Left lung (tissue), 10 donors: ENCODE results near the gene CADM2. TPM values are rescaled to one million over a fixed set of nuclear protein-coding genes. Genes with fewer than 3 reads are reported as not detected.

Experiments used
- ATAC-seq: fragments of 200-7000 bp; cut with Tn5 transposase; one replicate; pipeline ENCODE4 v1.9.1; 2020; ENCODE audit warnings: moderate library complexity
- DNase-seq, 4 donors: peaks; one replicate each; pipeline ENCODE4 v3.0.0-alpha.2; 2013 to 2020
- H3K27ac ChIP-seq, 2 donors: fragments of 200-600 bp; sonication (generic) in 1 of 2; one replicate each; pipeline versions ENCODE4 v1.5.0 to v1.8.0; 2020 to 2021
- H3K27me3 ChIP-seq, 2 donors: fragments of 200-600 bp; sonication (generic) in 1 of 2; one replicate each; pipeline versions ENCODE4 v1.5.0 to v1.8.0; 2020 to 2021
- H3K36me3 ChIP-seq, 2 donors: fragments of 200-600 bp; sonication (generic) in 1 of 2; one replicate each; pipeline versions ENCODE4 v1.5.0 to v1.8.0; 2020 to 2021
- H3K4me1 ChIP-seq, 2 donors: fragments of 200-600 bp; one replicate each; pipeline ENCODE4 v1.8.0; 2021
- H3K4me3 ChIP-seq, 2 donors: fragments of 200-600 bp; sonication (generic) in 1 of 2; one replicate each; pipeline versions ENCODE4 v1.5.0 to v1.8.0; 2020 to 2021; ENCODE audit warnings: mild to moderate bottlenecking in 1 of 2
- H3K9me3 ChIP-seq, 2 donors: fragments of 200-600 bp; sonication (generic) in 1 of 2; one replicate each; pipeline versions ENCODE4 v1.5.0 to v1.8.0; 2020 to 2021
- intact Hi-C, 2 donors: fragments of 100-400 bp; cut with DNase I; formaldehyde crosslinking; loops; one replicate each; pipeline versions ENCODE4 v1.11.2 to v1.14.2; 2022
- polyA plus RNA-seq, 6 donors: library from polyadenylated mRNA; unstranded; fragments of 120-200 nt; gene quantifications; one replicate each; pipeline ENCODE4 v1.2.1, GENCODE V29; 2013; ENCODE audit not compliant: insufficient read length in 6 of 6
- total RNA-seq, 2 donors: library from RNA; stranded (reverse); fragmentation: NEBNext Ultra II Directional; extraction: Animal tissue kit (Norgen Biotek cat#: 25700); gene quantifications; one replicate each; pipeline ENCODE4 v1.2.1, GENCODE V29; 2021
- TF ChIP-seq, protein P1 (sequence below), 2 donors: fragments of 200-600 bp; sonication (generic) in 1 of 2; IDR thresholded peaks; one replicate each; pipeline versions ENCODE4 v1.5.0 to v1.8.0; 2021; ENCODE audit warnings: antibody characterized with exemption in 2 of 2
- donor health status: DM: no; HTN: yes; CAD: no.
- donor health status: DM: no; HTN: no; CAD: no.

Gene CADM2
- total and polyA plus RNA-seq, 8 donors: 0.16 to 2.3 (median 0.74) TPM

DNA sequence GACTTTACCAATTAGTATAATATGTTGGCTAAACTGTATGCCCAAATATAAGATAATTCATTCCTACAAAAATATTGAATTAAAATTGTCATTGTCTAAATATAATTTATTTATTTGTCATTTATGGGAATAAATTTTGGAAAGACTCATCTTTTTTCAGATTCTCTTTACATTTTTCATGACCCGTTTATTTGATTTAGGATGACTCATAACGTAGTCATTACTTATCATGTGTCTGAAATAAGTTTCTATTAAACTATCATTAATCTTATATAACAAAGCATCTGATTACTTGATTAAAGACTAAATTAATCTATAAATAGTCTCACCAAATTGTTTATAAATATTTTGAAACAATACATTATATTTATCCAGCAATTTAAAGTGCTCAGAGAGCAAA is 516.6 kb downstream of the CADM2 start:
- intact Hi-C loops: no loop called here
- H3K27me3 ChIP-seq: no peaks in the 10 kb centered on the region
- no peaks in the 10 kb centered on the region for H3K4me1 ChIP-seq
- no peaks in the 10 kb centered on the region for H3K36me3 ChIP-seq
- H3K4me3 ChIP-seq: no peak overlapping the region
- no peaks in the 10 kb centered on the region for H3K9me3 ChIP-seq
- DNase-seq (no peak), ATAC-seq (no peak)
- TF ChIP-seq, protein P1, sequence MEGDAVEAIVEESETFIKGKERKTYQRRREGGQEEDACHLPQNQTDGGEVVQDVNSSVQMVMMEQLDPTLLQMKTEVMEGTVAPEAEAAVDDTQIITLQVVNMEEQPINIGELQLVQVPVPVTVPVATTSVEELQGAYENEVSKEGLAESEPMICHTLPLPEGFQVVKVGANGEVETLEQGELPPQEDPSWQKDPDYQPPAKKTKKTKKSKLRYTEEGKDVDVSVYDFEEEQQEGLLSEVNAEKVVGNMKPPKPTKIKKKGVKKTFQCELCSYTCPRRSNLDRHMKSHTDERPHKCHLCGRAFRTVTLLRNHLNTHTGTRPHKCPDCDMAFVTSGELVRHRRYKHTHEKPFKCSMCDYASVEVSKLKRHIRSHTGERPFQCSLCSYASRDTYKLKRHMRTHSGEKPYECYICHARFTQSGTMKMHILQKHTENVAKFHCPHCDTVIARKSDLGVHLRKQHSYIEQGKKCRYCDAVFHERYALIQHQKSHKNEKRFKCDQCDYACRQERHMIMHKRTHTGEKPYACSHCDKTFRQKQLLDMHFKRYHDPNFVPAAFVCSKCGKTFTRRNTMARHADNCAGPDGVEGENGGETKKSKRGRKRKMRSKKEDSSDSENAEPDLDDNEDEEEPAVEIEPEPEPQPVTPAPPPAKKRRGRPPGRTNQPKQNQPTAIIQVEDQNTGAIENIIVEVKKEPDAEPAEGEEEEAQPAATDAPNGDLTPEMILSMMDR (IDR thresholded peaks at IDR 0.05): no peak
- H3K27ac ChIP-seq: no peak overlapping the region

- H3K36me3 ChIP-seq: no peaks in the 10 kb centered on the region
- no peaks in the 10 kb centered on the region for H3K9me3 ChIP-seq
- TF ChIP-seq, protein P1 (IDR thresholded peaks at IDR 0.05): no peak
- H3K27ac ChIP-seq: no peak overlapping the region
- H3K4me1 ChIP-seq: no peaks in the 10 kb centered on the region
- DNase-seq: no peak
- no peak for ATAC-seq
- no peaks in the 10 kb centered on the region for H3K27me3 ChIP-seq
- intact Hi-C loops: no loop called here
- H3K4me3 ChIP-seq: no peak overlapping the region
Observed at GRCh38 chr3:85476891-85477495, 518.2 kb downstream of the CADM2 start.

- no peak overlapping the region for H3K27ac ChIP-seq
- no peaks in the 10 kb centered on the region for H3K4me1 ChIP-seq
- H3K4me3 ChIP-seq: no peak overlapping the region
- ATAC-seq (no peak), DNase-seq (no peak)
- H3K36me3 ChIP-seq: no peaks in the 10 kb centered on the region
- intact Hi-C loops: no loop called here
- no peaks in the 10 kb centered on the region for H3K27me3 ChIP-seq
- TF ChIP-seq, protein P1 (IDR thresholded peaks at IDR 0.05): no peak
- H3K9me3 ChIP-seq: no peaks in the 10 kb centered on the region
Observed at GRCh38 chr3:85481411-85482212, 522.8 kb downstream of the CADM2 start.

DNA sequence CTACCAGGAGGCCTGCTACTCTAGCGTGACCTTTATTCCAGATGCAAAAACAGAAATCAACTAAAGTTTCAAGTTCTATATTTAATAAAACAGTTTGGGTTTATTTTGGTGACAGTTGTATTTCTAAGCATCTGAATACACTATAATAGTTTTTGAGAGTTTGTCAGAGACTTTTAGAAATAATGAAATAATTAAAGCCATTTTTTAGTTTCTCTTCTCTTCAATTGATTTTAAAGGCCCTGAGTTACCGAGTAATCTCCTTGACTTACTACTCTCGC is 523.4 kb downstream of the CADM2 start:
- DNase-seq: no peak

GRCh38 chr3:85483986-85484385 is 525.2 kb downstream of the CADM2 start:
- Histone ChIP-seq H3K4me3 (no peak overlapping the region), H3K36me3 (no peaks in the 10 kb centered on the region), H3K27me3 (no peaks in the 10 kb centered on the region), H3K4me1 (no peaks in the 10 kb centered on the region), H3K27ac (no peak overlapping the region), H3K9me3 (no peaks in the 10 kb centered on the region)
- DNase-seq (no peak), ATAC-seq (no peak)
- intact Hi-C loops: no loop called here
- TF ChIP-seq, protein P1 (IDR thresholded peaks at IDR 0.05): no peak

More for the DNA sequence above, 523.4 kb downstream of the CADM2 start:
- Histone ChIP-seq H3K9me3 (no peaks in the 10 kb centered on the region), H3K4me3 (no peak overlapping the region), H3K27ac (no peak overlapping the region), H3K4me1 (no peaks in the 10 kb centered on the region), H3K36me3 (no peaks in the 10 kb centered on the region), H3K27me3 (no peaks in the 10 kb centered on the region)
- TF ChIP-seq, protein P1 (IDR thresholded peaks at IDR 0.05): no peak
- ATAC-seq: no peak
- intact Hi-C loops: no loop called here
